ENCODE results near the gene CDK16. TPM values are rescaled to one million over a fixed set of nuclear protein-coding genes. Genes with fewer than 3 reads are reported as not detected.

CDK16 gene
- total and polyA plus RNA-seq, 4 experiments from 2014 or later, result 1.6 to 57.4 (median 38.7) TPM

DNA sequence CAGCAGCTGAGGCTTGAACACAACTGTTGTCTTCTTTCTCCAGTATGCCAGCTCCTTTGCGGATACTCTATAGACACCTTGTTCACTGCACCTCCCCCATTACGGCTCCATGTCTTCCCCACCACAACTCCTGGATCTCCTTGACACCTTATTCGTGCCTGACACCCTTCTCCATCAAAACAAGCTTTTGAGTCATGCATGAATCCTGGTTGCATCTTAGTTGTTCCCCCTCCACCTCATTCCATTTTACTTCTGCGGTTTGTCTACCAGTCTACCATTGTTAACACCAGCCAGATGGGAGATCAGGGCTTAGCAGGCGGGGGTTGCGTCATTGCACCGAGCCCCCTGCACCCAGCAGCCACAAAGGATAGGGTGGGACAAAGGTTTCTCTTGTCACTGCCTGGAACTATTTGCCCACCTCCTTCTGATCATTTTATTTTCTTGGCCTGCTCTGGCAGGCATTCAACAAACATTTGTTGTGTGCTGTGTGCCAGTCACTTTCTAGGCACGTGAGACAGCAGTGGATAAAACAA lies 2.0 kb upstream of the CDK16 start:
- no peaks in the 10 kb centered on the region for H3K9me3 Mint-ChIP-seq
- Histone ChIP-seq H3K4me3 (ENCODE audit: low read length in 2 of 2) (no peak overlapping the region), H3K27me3 (ENCODE audit: insufficient read depth, low read length) (no peaks in the 10 kb centered on the region), H3K36me3 (ENCODE audit: insufficient read depth, low read length) (peaks cover 32% of the 10 kb centered on the region), H3K27ac (ENCODE audit: low read depth, low read length) (peak overlapping the region; percentile 90), H3K9me3 (ENCODE audit: control insufficient read depth in 1 of 2, low read length in 2 of 2) (no peaks in the 10 kb centered on the region), H3K4me1 (ENCODE audit: insufficient read depth, low read length) (peaks cover 28% of the 10 kb centered on the region)
- POLR2A ChIA-PET (ENCODE audit: partially characterized antibody), result interaction anchor here (0.6 to 7.0 kb wide), 8 partner anchors 11 to 929 kb away, joined by 3 to 85 read pairs (median 6); partner anchors contain the start of genes NDUFB11, RBM10 and USP11
- H3K4me1 Mint-ChIP-seq, result peaks cover 26 to 47% (median 36%) of the 10 kb centered on the region in 4 donors
- CTCF ChIA-PET (ENCODE audit: partially characterized antibody), result no interaction called here
- peak overlapping the region in 3 of 8 donors; percentile 93 to 99 (median 96) for H3K4me3 Mint-ChIP-seq
- no peaks in the 10 kb centered on the region for H3K27me3 Mint-ChIP-seq
- intact Hi-C loops (cut with micrococcal nuclease), result loop anchor here (2.0 to 5.0 kb wide), 4 partner anchors 72 to 436 kb away; partner anchors contain the start of genes ELK1, NDUFB11, RBM10 and ZNF41
- DNase-seq, result no peak
- H3K36me3 Mint-ChIP-seq, result peaks cover 39 to 58% of the 10 kb centered on the region in 2 donors
- H3K27ac Mint-ChIP-seq, result peak overlapping the region; percentile 94 to 100 (median 99)

DNA sequence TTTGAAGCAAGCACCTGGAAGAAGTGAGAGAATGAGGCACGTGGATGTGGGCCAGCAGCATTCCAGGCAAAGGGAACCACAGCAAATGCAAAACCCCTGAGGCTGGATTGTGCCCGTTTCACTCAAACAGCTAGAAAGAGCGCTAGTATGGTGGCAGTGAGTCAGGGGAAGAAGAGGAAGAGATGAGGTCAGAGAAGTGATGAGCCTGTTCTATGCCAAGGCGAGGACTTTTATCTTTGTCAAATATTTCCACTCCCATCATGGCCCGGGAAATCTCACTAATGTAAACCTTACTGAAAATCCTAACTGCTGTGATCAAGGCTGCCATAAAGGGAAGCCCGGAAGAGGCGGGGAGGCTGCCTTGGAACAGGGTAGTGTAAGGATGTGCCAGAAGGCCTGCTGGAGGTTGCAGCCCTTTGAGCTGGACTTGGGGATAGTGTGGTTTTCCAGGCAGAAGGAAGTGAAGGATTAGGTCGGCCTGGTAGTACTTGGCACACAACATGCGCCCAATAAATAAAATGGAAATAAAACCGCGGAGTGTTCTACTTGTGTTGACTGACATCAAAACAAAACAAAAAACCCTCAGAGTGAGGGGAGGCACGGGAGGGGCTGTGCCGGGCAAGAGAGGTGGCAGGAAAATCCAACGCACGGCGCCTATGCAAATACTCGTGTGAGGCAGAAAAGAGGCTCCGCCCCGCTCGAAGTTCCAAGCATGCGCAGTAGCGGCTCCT lies 1.2 kb upstream of the CDK16 start:
- ChIA-PET CTCF (ENCODE audit: partially characterized antibody) (interaction anchor here (0.9 to 1.0 kb wide), 2 partner anchors 26 to 168 kb away, joined by 3 read pairs; no protein-coding TSS in a partner anchor), POLR2A (ENCODE audit: partially characterized antibody) (interaction anchor here (0.6 to 7.0 kb wide), 20 partner anchors 9 to 1357 kb away, joined by 3 to 85 read pairs (median 4); partner anchors contain the start of genes NDUFB11, RBM10, RBM3 and TIMP1)
- Mint-ChIP-seq H3K4me1 (peaks cover 26 to 55% (median 41%) of the 10 kb centered on the region in 4 donors), H3K27me3 (no peaks in the 10 kb centered on the region), H3K27ac (peak overlapping the region; percentile 94 to 100 (median 99)), H3K9me3 (peaks cover 0 to 3% (median 0%) of the 10 kb centered on the region in 8 donors), H3K36me3 (peaks cover 31 to 54% of the 10 kb centered on the region in 2 donors), H3K4me3 (peak overlapping the region; percentile 77 to 99 (median 96))
- intact Hi-C loops (cut with micrococcal nuclease), result loop anchor here (2.0 to 5.0 kb wide), 4 partner anchors 72 to 435 kb away; partner anchors contain the start of genes ELK1, NDUFB11, RBM10 and ZNF41
- H3K9me3 ChIP-seq (ENCODE audit: control insufficient read depth in 1 of 2, low read length in 2 of 2), result no peaks in the 10 kb centered on the region
- H3K27me3 ChIP-seq (ENCODE audit: insufficient read depth, low read length), result no peaks in the 10 kb centered on the region
- H3K4me1 ChIP-seq (ENCODE audit: insufficient read depth, low read length), result peaks cover 30% of the 10 kb centered on the region
- peak overlapping the region in 1 of 2 donors; percentile 46 for H3K4me3 ChIP-seq (ENCODE audit: low read length in 2 of 2)
- peak overlapping the region; percentile 90 for H3K27ac ChIP-seq (ENCODE audit: low read depth, low read length)
- H3K36me3 ChIP-seq (ENCODE audit: insufficient read depth, low read length), result peaks cover 24% of the 10 kb centered on the region
- DNase-seq, result peak in 1 of 5 donors; percentile 69

DNA sequence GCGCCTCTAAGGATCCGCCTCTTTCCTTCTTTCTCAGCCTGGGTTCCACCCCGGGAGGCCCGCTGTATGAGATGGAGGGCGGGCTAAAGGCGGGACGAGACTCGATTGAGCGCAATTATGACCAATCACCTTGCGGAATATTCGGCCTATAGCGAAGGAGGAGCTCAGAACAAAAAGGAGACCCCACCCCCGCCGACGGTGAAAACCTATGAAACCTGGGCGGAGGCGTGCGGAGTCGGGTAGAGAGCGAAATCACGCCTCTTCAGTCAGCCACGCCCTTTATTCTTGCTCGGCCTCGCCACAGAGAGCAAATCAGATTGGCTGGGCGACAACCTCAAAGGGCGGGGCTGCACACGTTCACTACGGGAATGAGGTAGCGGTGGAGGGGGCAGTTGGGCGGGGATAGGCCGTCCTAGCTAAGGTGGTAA lies 615 bp upstream of the CDK16 start:
- Histone ChIP-seq H3K36me3 (ENCODE audit: insufficient read depth, low read length) (peaks cover 19% of the 10 kb centered on the region), H3K27ac (ENCODE audit: low read depth, low read length) (peak overlapping the region; percentile 99), H3K4me3 (ENCODE audit: low read length in 2 of 2) (peak overlapping the region; percentile 70 to 73), H3K27me3 (ENCODE audit: insufficient read depth, low read length) (no peaks in the 10 kb centered on the region), H3K4me1 (ENCODE audit: insufficient read depth, low read length) (peaks cover 30% of the 10 kb centered on the region), H3K9me3 (ENCODE audit: control insufficient read depth in 1 of 2, low read length in 2 of 2) (no peaks in the 10 kb centered on the region)
- Mint-ChIP-seq H3K27me3 (no peaks in the 10 kb centered on the region), H3K4me1 (peaks cover 26 to 56% (median 41%) of the 10 kb centered on the region in 4 donors), H3K27ac (peak overlapping the region; percentile 95 to 100 (median 99)), H3K36me3 (peaks cover 25 to 53% of the 10 kb centered on the region in 2 donors), H3K4me3 (peak overlapping the region; percentile 89 to 99 (median 96)), H3K9me3 (peaks cover 0 to 3% (median 0%) of the 10 kb centered on the region in 8 donors)
- ChIA-PET POLR2A (ENCODE audit: partially characterized antibody) (interaction anchor here (0.6 to 7.0 kb wide), 19 partner anchors 10 to 1356 kb away, joined by 3 to 85 read pairs (median 4); partner anchors contain the start of genes NDUFB11, RBM10, RBM3 and TIMP1), CTCF (ENCODE audit: partially characterized antibody) (interaction anchor here (0.9 to 1.0 kb wide), 2 partner anchors 27 to 167 kb away, joined by 3 read pairs; no protein-coding TSS in a partner anchor)
- peak; percentile 98 to 100 (median 99) for DNase-seq
- intact Hi-C loops (cut with micrococcal nuclease), result loop anchor here (1.0 to 5.0 kb wide), 8 partner anchors 15 to 434 kb away; partner anchors contain the start of genes ELK1, NDUFB11, RBM10 and UBA1

DNA sequence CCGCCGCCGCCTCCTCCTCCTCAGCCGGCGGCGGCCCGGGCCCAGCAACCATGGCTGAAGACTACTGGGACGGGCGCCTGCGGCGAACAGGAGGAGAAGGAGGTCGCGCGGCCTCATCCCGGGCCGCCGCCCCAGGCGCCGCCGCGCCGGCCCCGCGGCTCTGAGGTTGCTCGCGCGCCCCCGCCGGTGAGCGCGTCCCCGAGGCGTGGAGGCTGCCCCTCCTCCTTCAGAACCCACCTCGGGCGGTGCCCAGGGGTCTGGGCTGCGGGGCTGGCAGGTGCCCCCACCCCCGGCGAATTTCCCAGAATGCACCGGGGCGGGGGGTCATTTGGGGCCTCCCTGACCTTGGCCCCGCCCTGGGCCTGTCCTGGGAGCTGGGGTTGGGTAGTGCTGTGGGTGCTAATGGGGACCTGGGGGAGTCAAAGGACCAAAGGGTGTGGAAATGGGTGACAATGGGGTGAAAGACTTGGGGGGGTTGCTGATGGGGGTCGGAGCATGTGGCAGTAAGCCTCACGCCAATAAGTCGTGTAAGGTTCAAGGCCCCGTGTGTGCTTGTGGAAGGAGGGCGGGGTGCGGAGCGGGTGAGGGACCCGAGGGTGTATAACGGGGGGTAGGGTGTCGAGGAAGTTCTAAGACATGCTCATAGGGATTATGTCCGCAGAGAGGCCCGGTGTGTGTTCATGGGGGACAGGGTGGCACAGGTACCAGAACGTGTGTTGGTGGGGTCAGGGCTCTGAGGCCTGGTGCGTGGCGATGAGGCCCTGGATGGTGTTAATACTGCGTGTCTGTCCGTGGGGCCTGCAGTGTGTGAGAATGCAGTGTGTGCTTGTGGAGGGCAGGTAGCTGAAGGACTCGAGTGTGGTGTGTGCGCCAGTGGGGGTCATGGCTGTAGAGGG lies 687 bp downstream of the CDK16 start:
- peak overlapping the region; percentile 81 to 98 (median 95) for H3K27ac Mint-ChIP-seq
- intact Hi-C loops (cut with micrococcal nuclease), result loop anchor here (1.0 to 5.0 kb wide), 7 partner anchors 14 to 433 kb away; partner anchors contain the start of genes ELK1, UBA1, USP11 and ZNF41

DNA sequence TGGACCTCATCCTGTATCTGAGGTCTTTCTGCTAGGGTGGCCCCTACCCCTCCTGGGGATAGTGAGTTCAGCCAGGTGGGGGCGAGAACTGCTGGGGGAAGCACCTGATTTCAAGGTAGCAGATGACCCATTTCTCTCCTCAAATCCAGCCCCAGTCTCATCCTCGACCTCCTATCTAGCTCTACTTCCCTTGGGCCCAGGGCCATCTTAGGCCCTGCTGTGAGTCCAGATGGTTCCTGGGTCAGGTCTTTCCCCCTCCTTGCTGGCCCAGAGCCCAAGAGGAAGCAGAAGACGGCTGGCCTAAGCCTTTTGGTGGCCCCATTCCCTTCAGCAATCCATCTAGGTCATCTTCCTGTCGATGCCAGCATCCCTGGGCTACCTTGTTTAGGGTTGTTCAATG lies 3.3 kb downstream of the CDK16 start:
- CTCF ChIA-PET (ENCODE audit: partially characterized antibody), result interaction anchor here (1.4 kb wide), 1 partner anchor 162 kb away, joined by 5 read pairs; no protein-coding TSS in a partner anchor
- Mint-ChIP-seq H3K4me1 (peaks cover 22 to 48% (median 35%) of the 10 kb centered on the region in 4 donors), H3K27ac (peak overlapping the region in 3 of 7 donors; percentile 11 to 69 (median 62)), H3K9me3 (peaks cover 0 to 3% (median 0%) of the 10 kb centered on the region in 8 donors), H3K27me3 (no peaks in the 10 kb centered on the region), H3K4me3 (peak overlapping the region in 1 of 8 donors; percentile 10), H3K36me3 (peaks cover 31 to 56% of the 10 kb centered on the region in 2 donors)
- no peak for DNase-seq
- no peaks in the 10 kb centered on the region for H3K27me3 ChIP-seq (ENCODE audit: insufficient read depth, low read length)
- peaks cover 39% of the 10 kb centered on the region for H3K36me3 ChIP-seq (ENCODE audit: insufficient read depth, low read length)
- intact Hi-C loops (cut with micrococcal nuclease), result no loop called here
- POLR2A ChIA-PET (ENCODE audit: partially characterized antibody), result interaction anchor here (0.6 to 7.0 kb wide), 2 partner anchors 10 to 16 kb away, joined by 3 to 85 read pairs; partner anchors contain the start of gene USP11
- peaks cover 29% of the 10 kb centered on the region for H3K4me1 ChIP-seq (ENCODE audit: insufficient read depth, low read length)
- H3K9me3 ChIP-seq (ENCODE audit: control insufficient read depth in 1 of 2, low read length in 2 of 2), result no peaks in the 10 kb centered on the region
- no peak overlapping the region for H3K4me3 ChIP-seq (ENCODE audit: low read length in 2 of 2)
- H3K27ac ChIP-seq (ENCODE audit: low read depth, low read length), result no peak overlapping the region

More for the DNA sequence above, 687 bp downstream of the CDK16 start:
- CTCF ChIA-PET (ENCODE audit: partially characterized antibody), result no interaction called here
- Mint-ChIP-seq H3K9me3 (peaks cover 0 to 3% (median 0%) of the 10 kb centered on the region in 8 donors), H3K4me3 (peak overlapping the region; percentile 89 to 97 (median 94)), H3K4me1 (peaks cover 26 to 56% (median 41%) of the 10 kb centered on the region in 4 donors), H3K27me3 (no peaks in the 10 kb centered on the region), H3K36me3 (peaks cover 25 to 53% of the 10 kb centered on the region in 2 donors)
- no peaks in the 10 kb centered on the region for H3K9me3 ChIP-seq (ENCODE audit: control insufficient read depth in 1 of 2, low read length in 2 of 2)
- H3K36me3 ChIP-seq (ENCODE audit: insufficient read depth, low read length), result peaks cover 24% of the 10 kb centered on the region
- peaks cover 30% of the 10 kb centered on the region for H3K4me1 ChIP-seq (ENCODE audit: insufficient read depth, low read length)
- POLR2A ChIA-PET (ENCODE audit: partially characterized antibody), result interaction anchor here (0.8 to 7.0 kb wide), 9 partner anchors 11 to 328 kb away, joined by 3 to 85 read pairs (median 6); partner anchors contain the start of genes NDUFB11, RBM10 and USP11
- peak overlapping the region; percentile 42 to 70 for H3K4me3 ChIP-seq (ENCODE audit: low read length in 2 of 2)
- H3K27me3 ChIP-seq (ENCODE audit: insufficient read depth, low read length), result no peaks in the 10 kb centered on the region
- peak in 2 of 5 donors; percentile 13 to 18 for DNase-seq
- H3K27ac ChIP-seq (ENCODE audit: low read depth, low read length), result peak overlapping the region; percentile 99

DNA sequence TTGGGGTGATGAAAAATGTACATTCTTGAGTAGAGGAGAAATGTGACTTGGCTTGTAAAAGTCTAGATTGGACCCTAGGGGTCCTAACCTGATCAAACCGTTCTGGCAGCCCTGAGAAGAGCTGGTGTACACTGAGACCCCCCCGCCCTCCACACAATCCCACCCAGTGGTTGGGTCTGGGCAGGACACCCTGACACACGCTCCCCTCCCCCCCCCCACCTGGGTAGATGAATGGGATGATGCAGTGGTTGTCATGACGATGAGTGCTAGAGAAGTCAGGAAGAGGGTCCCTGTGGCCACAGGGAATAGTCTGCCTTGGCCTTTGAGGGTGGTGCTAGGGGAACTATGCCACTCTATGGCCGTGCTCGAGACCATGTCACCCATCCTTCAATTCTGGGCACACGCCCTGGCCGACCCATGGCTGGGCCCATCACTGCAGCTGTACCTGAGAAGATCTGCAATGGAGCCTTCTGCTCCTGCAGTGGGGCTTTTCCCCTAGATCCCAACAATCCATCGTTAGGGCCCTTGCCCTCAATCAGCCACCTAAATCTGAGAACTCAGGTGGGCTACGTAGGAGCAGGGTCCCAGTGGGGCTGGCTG lies 4.4 kb downstream of the CDK16 start:
- ChIA-PET POLR2A (ENCODE audit: partially characterized antibody) (interaction anchor here (7.0 kb wide), 1 partner anchor 9 kb away, joined by 85 read pairs; the partner anchor contains the start of gene USP11), CTCF (ENCODE audit: partially characterized antibody) (no interaction called here)
- Mint-ChIP-seq H3K9me3 (peaks cover 0 to 3% (median 0%) of the 10 kb centered on the region in 8 donors), H3K36me3 (peaks cover 41 to 55% of the 10 kb centered on the region in 2 donors), H3K4me3 (no peak overlapping the region), H3K27me3 (no peaks in the 10 kb centered on the region), H3K4me1 (peaks cover 16 to 37% (median 27%) of the 10 kb centered on the region in 4 donors), H3K27ac (peak overlapping the region in 1 of 7 donors; percentile 55)
- intact Hi-C loops (cut with micrococcal nuclease), result no loop called here
- no peak overlapping the region for H3K4me3 ChIP-seq (ENCODE audit: low read length in 2 of 2)
- H3K27me3 ChIP-seq (ENCODE audit: insufficient read depth, low read length), result no peaks in the 10 kb centered on the region
- DNase-seq, result no peak
- no peaks in the 10 kb centered on the region for H3K9me3 ChIP-seq (ENCODE audit: control insufficient read depth in 1 of 2, low read length in 2 of 2)
- peaks cover 22% of the 10 kb centered on the region for H3K4me1 ChIP-seq (ENCODE audit: insufficient read depth, low read length)
- no peak overlapping the region for H3K27ac ChIP-seq (ENCODE audit: low read depth, low read length)
- peaks cover 41% of the 10 kb centered on the region for H3K36me3 ChIP-seq (ENCODE audit: insufficient read depth, low read length)
